HEK293 (cell line): Measurements from ENCODE around the gene PTCHD1.

Source experiments
- CTCF ChIA-PET: fragments of 350-600 bp; formaldehyde crosslinking; extraction: SDS; loops from one replicate; lab custom pipeline; 2021; ENCODE audit warnings: antibody characterized with exemption; lab: Yijun Ruan, JAX
- POLR2A ChIA-PET: fragments of 300-600 bp; formaldehyde crosslinking; extraction: SDS; loops from one replicate; lab custom pipeline; 2020; ENCODE audit warnings: antibody characterized with exemption, inconsistent platforms; lab: Yijun Ruan, JAX
- H3K27ac ChIP-seq: fragments of 200-500 bp; sonication (Bioruptor generic); 2 replicates; pipeline ENCODE4 v1.5.1; 2014; ENCODE audit warnings: low read depth, low read length, control low read depth, inconsistent platforms; ENCODE audit errors: extremely low read depth
- H3K36me3 ChIP-seq, 2 experiments: fragments of 200-500 bp in 1 of 2; sonication (Bioruptor generic) in 1 of 2; 1 replicate in 1 of 2; 2 replicates in 1 of 2; pipeline ENCODE4 v1.5.1; 2014 to 2017; ENCODE audit warnings: inconsistent platforms in 2 of 2, low read length in 2 of 2; ENCODE audit not compliant: control insufficient read depth in 2 of 2, insufficient read depth in 1 of 2
- H3K4me1 ChIP-seq: fragments of 200-500 bp; sonication (Bioruptor generic); 2 replicates; pipeline ENCODE4 v1.5.1; 2014; ENCODE audit warnings: mild to moderate bottlenecking, low read length, inconsistent platforms; ENCODE audit not compliant: control insufficient read depth, insufficient read depth
- H3K4me3 ChIP-seq: 2 replicates; pipeline ENCODE4 v1.5.1; 2011; ENCODE audit warnings: low read depth, mild to moderate bottlenecking, control low read depth, low read length, moderate library complexity
- H3K9me3 ChIP-seq: fragments of 200-500 bp; sonication (Bioruptor generic); 2 replicates; pipeline ENCODE4 v1.5.1; 2014; ENCODE audit warnings: low read depth, low read length, inconsistent platforms; ENCODE audit not compliant: control insufficient read depth, insufficient read depth
- GLIS1 ChIP-seq: fragments of 450-650 bp; formaldehyde crosslinking; IDR thresholded peaks from 2 replicates; pipeline ENCODE4 v1.5.1; 2016; ENCODE audit warnings: missing biosample characterization, missing genetic modification characterization
- GLIS2 ChIP-seq: fragments of 450-650 bp; formaldehyde crosslinking; IDR thresholded peaks from 2 replicates; pipeline ENCODE4 v1.5.1; 2016; ENCODE audit warnings: missing biosample characterization, missing genetic modification characterization
- INSM2 ChIP-seq: fragments of 450-650 bp; formaldehyde crosslinking; IDR thresholded peaks from 2 replicates; pipeline ENCODE4 v1.5.1; 2016; ENCODE audit warnings: missing biosample characterization, missing genetic modification characterization
- SETDB1 ChIP-seq: IDR thresholded peaks from one replicate; pipeline ENCODE4 v1.6.1; 2017; ENCODE audit warnings: mild to moderate bottlenecking, low read length, moderate library complexity, mixed read lengths; ENCODE audit not compliant: insufficient read length
- SP3 ChIP-seq: fragments of 450-650 bp; formaldehyde crosslinking; IDR thresholded peaks from 2 replicates; pipeline ENCODE4 v1.5.1; 2016; ENCODE audit warnings: missing biosample characterization, missing genetic modification characterization
- SP7 ChIP-seq: fragments of 450-650 bp; formaldehyde crosslinking; IDR thresholded peaks from 2 replicates; pipeline ENCODE4 v1.5.1; 2016; ENCODE audit warnings: missing biosample characterization, missing genetic modification characterization
- TSHZ1 ChIP-seq: fragments of 450-650 bp; formaldehyde crosslinking; IDR thresholded peaks from 2 replicates; pipeline ENCODE4 v1.5.1; 2016; ENCODE audit warnings: missing biosample characterization, missing genetic modification characterization, borderline replicate concordance
- YY1 ChIP-seq: fragments of 450-650 bp; formaldehyde crosslinking; IDR thresholded peaks from 2 replicates; pipeline ENCODE4 v1.5.1; 2018; ENCODE audit warnings: missing biosample characterization, missing genetic modification characterization
- ZFP69B ChIP-seq: fragments of 450-650 bp; formaldehyde crosslinking; IDR thresholded peaks from 2 replicates; pipeline ENCODE4 v1.5.1; 2016; ENCODE audit warnings: missing biosample characterization, missing genetic modification characterization
- ZNF112 ChIP-seq: fragments of 450-650 bp; formaldehyde crosslinking; IDR thresholded peaks from 2 replicates; pipeline ENCODE4 v1.5.0; 2017; ENCODE audit warnings: missing biosample characterization, missing genetic modification characterization
- ZNF133 ChIP-seq: fragments of 450-650 bp; formaldehyde crosslinking; IDR thresholded peaks from 2 replicates; pipeline ENCODE4 v1.5.1; 2016; ENCODE audit warnings: missing biosample characterization, missing genetic modification characterization
- ZNF239 ChIP-seq: fragments of 450-650 bp; formaldehyde crosslinking; IDR thresholded peaks from 2 replicates; pipeline ENCODE4 v1.5.1; 2016; ENCODE audit warnings: missing biosample characterization, missing genetic modification characterization
- ZNF488 ChIP-seq: fragments of 450-650 bp; formaldehyde crosslinking; IDR thresholded peaks from 2 replicates; pipeline ENCODE4 v1.5.1; 2016; ENCODE audit warnings: missing biosample characterization, missing genetic modification characterization
- ZNF555 ChIP-seq: fragments of 450-650 bp; formaldehyde crosslinking; conservative IDR thresholded peaks from 2 replicates; pipeline ENCODE4 v1.5.1; 2017; ENCODE audit warnings: missing biosample characterization, mild to moderate bottlenecking, missing genetic modification characterization, inconsistent platforms
- ZNF560 ChIP-seq: fragments of 450-650 bp; formaldehyde crosslinking; IDR thresholded peaks from 2 replicates; pipeline ENCODE4 v1.5.1; 2017; ENCODE audit warnings: missing biosample characterization, missing genetic modification characterization, borderline replicate concordance
- ZNF624 ChIP-seq: fragments of 450-650 bp; formaldehyde crosslinking; IDR thresholded peaks from 2 replicates; pipeline ENCODE4 v1.5.1; 2017; ENCODE audit warnings: missing biosample characterization, missing genetic modification characterization
- ZNF660 ChIP-seq: fragments of 450-650 bp; IDR thresholded peaks from 2 replicates; pipeline ENCODE4 v1.5.1; 2018; ENCODE audit warnings: missing biosample characterization, mild to moderate bottlenecking, missing genetic modification characterization
- ZNF776 ChIP-seq: fragments of 450-650 bp; formaldehyde crosslinking; IDR thresholded peaks from 2 replicates; pipeline ENCODE4 v1.5.0; 2017; ENCODE audit warnings: missing biosample characterization, missing genetic modification characterization, borderline replicate concordance
- ZNF837 ChIP-seq: fragments of 450-650 bp; formaldehyde crosslinking; IDR thresholded peaks from 2 replicates; pipeline ENCODE4 v1.5.1; 2016; ENCODE audit warnings: missing biosample characterization, missing genetic modification characterization
- ZNF843 ChIP-seq: fragments of 450-650 bp; formaldehyde crosslinking; IDR thresholded peaks from 2 replicates; pipeline ENCODE4 v1.5.1; 2016; ENCODE audit warnings: missing biosample characterization, missing genetic modification characterization
- TF ChIP-seq, protein P1 (sequence below): fragments of 450-650 bp; formaldehyde crosslinking; IDR thresholded peaks from 2 replicates; pipeline ENCODE4 v1.5.1; 2016; ENCODE audit warnings: missing biosample characterization, missing genetic modification characterization

Gene PTCHD1

DNA sequence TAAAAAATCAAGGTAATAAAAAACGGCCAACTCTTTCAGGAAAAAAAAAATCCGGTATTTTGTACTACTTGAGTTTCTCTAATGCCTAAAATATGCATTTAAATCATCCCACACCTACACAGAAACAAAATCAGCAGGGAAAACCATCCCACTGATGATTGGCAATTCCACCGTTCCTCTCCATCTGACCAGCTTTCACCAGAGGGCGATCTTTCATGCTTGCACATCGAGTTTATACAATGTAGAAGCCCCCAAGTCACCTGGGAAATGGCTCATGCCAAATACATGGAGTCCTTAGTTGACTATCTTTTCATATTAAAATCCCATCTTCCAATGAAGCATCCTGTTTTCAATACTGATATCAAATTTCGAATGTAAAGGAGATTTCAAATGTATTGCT is 69.2 kb downstream of the PTCHD1 start (continued):
- TF ChIP-seq TSHZ1 (tag by site-specific recombination) (no peak), ZNF133 (tag by site-specific recombination) (no peak)
- TF ChIP-seq, protein P1, sequence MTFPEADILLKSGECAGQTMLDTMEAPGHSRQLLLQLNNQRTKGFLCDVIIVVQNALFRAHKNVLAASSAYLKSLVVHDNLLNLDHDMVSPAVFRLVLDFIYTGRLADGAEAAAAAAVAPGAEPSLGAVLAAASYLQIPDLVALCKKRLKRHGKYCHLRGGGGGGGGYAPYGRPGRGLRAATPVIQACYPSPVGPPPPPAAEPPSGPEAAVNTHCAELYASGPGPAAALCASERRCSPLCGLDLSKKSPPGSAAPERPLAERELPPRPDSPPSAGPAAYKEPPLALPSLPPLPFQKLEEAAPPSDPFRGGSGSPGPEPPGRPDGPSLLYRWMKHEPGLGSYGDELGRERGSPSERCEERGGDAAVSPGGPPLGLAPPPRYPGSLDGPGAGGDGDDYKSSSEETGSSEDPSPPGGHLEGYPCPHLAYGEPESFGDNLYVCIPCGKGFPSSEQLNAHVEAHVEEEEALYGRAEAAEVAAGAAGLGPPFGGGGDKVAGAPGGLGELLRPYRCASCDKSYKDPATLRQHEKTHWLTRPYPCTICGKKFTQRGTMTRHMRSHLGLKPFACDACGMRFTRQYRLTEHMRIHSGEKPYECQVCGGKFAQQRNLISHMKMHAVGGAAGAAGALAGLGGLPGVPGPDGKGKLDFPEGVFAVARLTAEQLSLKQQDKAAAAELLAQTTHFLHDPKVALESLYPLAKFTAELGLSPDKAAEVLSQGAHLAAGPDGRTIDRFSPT = no peak

DNA sequence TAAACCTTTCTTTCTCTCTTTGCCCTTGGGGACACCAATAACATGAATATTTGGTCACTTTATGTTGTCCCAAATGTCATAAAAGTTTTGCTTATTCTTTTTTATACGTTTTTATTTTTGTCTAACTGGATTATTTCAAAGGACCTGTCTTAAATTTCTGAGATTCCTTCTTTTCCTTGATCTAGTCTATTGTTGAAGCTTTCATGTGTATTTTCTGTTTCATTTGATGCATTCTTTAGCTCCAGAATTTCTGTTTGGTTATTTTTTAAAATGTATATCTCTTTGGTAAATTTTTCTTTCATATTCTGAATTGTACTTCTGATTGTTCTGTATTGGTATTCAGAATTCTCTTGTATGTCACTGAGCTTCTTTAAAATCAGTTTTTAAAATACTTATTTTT is 88.3 kb downstream of the PTCHD1 start:
- no peaks in the 10 kb centered on the region for H3K9me3 ChIP-seq
- POLR2A ChIA-PET = no interaction called here
- TF ChIP-seq SETDB1 (peak; percentile 75), ZNF555 (tag by site-specific recombination) (no peak)
- CTCF ChIA-PET = no interaction called here
- no peak overlapping the region for H3K4me3 ChIP-seq
- no peak overlapping the region for H3K27ac ChIP-seq
- H3K4me1 ChIP-seq = no peaks in the 10 kb centered on the region
- no peaks in the 10 kb centered on the region for H3K36me3 ChIP-seq

GRCh38 chrX:23434356-23434884 is 99.8 kb downstream of the PTCHD1 start:
- Histone ChIP-seq H3K27ac (no peak overlapping the region), H3K9me3 (no peaks in the 10 kb centered on the region), H3K4me3 (no peak overlapping the region), H3K36me3 (no peaks in the 10 kb centered on the region), H3K4me1 (no peaks in the 10 kb centered on the region)
- TF ChIP-seq GLIS2 (tag by site-specific recombination) = no peak
- TF ChIP-seq GLIS1 (tag by site-specific recombination) = no peak
- no peak for TF ChIP-seq ZNF239 (tag by site-specific recombination)
- TF ChIP-seq ZNF837 (tag by site-specific recombination) = no peak
- no peak for TF ChIP-seq ZFP69B (tag by site-specific recombination)
- TF ChIP-seq ZNF843 = no peak
- no peak for TF ChIP-seq ZNF560 (tag by site-specific recombination)
- TF ChIP-seq ZNF776 (tag by site-specific recombination) = no peak
- no peak for TF ChIP-seq INSM2 (tag by site-specific recombination)
- TF ChIP-seq ZNF112 (tag by site-specific recombination) = no peak
- no peak for TF ChIP-seq SP7
- no peak for TF ChIP-seq ZNF624 (tag by site-specific recombination)
- no peak for TF ChIP-seq YY1 (tag by site-specific recombination)
- no peak for TF ChIP-seq SP3
- no peak for TF ChIP-seq ZNF660 (tag by site-specific recombination)
- TF ChIP-seq ZNF488 (tag by site-specific recombination) = no peak
- ChIA-PET CTCF (no interaction called here), POLR2A (no interaction called here)
